HepG2 (cell line): ENCODE data around the gene SEPHS1. TPM values are rescaled to one million over a fixed set of nuclear protein-coding genes. Genes with fewer than 3 reads are reported as not detected.

Experiments used
- FOXA3 ChIP-seq: IDR thresholded peaks from 2 replicates; pipeline ENCODE4 v1.6.1; 2016; ENCODE audit warnings: missing genetic modification reagents, missing compliant biosample characterization
- HDAC6 ChIP-seq: fragments of 200-600 bp; sonication (generic); IDR thresholded peaks from 2 replicates; pipeline ENCODE4 v1.7.0; 2017; ENCODE audit warnings: mild to moderate bottlenecking, antibody characterized with exemption, low read length, low read depth
- HNRNPUL1 ChIP-seq: fragments of 200-400 bp; formaldehyde crosslinking; IDR thresholded peaks from 2 replicates; pipeline ENCODE4 v1.6.1; 2017; ENCODE audit warnings: low read depth, mild to moderate bottlenecking, low read length, moderate library complexity
- MATR3 ChIP-seq: sonication (generic); formaldehyde crosslinking; IDR thresholded peaks from 2 replicates; pipeline ENCODE4 v1.4.0; 2020; ENCODE audit warnings: missing genetic modification reagents
- MLX ChIP-seq: IDR thresholded peaks from 2 replicates; pipeline ENCODE4 v1.6.1; 2016
- ONECUT2 ChIP-seq: sonication (generic); formaldehyde crosslinking; IDR thresholded peaks from 2 replicates; pipeline ENCODE4 v1.4.0; 2020; ENCODE audit warnings: missing genetic modification reagents
- SAFB2 ChIP-seq: sonication (generic); formaldehyde crosslinking; IDR thresholded peaks from 2 replicates; pipeline ENCODE4 v1.5.1; 2020; ENCODE audit warnings: missing genetic modification reagents, low read depth, mild to moderate bottlenecking, borderline replicate concordance
- SIN3A ChIP-seq: IDR thresholded peaks from 2 replicates; pipeline ENCODE4 v1.6.1; 2011; ENCODE audit warnings: low read depth, mild to moderate bottlenecking, control low read depth, low read length, borderline replicate concordance
- ZBTB38 ChIP-seq: sonication (generic); formaldehyde crosslinking; IDR thresholded peaks from 2 replicates; pipeline ENCODE4 v1.5.1; 2020; ENCODE audit warnings: mild to moderate bottlenecking, missing genetic modification reagents
- ZBTB40 ChIP-seq, 2 experiments: fragments of 450-650 bp in 1 of 2; sonication (generic) in 1 of 2; formaldehyde crosslinking in 1 of 2; IDR thresholded peaks; 2 replicates each; pipeline versions ENCODE4 v1.6.1 to v1.8.0; 2016 to 2022; ENCODE audit warnings: antibody characterized with exemption in 1 of 2, mild to moderate bottlenecking in 1 of 2, missing genetic modification reagents in 1 of 2
- ZNF253 ChIP-seq: sonication (generic); formaldehyde crosslinking; IDR thresholded peaks from 2 replicates; pipeline ENCODE4 v1.8.0; 2022; ENCODE audit warnings: mild to moderate bottlenecking, missing genetic modification reagents, borderline replicate concordance
- ZNF292 ChIP-seq: sonication (generic); formaldehyde crosslinking; IDR thresholded peaks from 2 replicates; pipeline ENCODE4 v1.8.1; 2022; ENCODE audit warnings: mild to moderate bottlenecking, low read depth, missing genetic modification reagents, borderline replicate concordance
- ZNF33A ChIP-seq: sonication (generic); formaldehyde crosslinking; IDR thresholded peaks from 2 replicates; pipeline ENCODE4 v1.5.1; 2020; ENCODE audit warnings: missing genetic modification reagents, mild to moderate bottlenecking, moderate library complexity, borderline replicate concordance
- ZNF547 ChIP-seq: sonication (generic); formaldehyde crosslinking; IDR thresholded peaks from 2 replicates; pipeline ENCODE4 v1.5.1; 2020; ENCODE audit warnings: mild to moderate bottlenecking, missing genetic modification reagents
- ZNF570 ChIP-seq: sonication (generic); formaldehyde crosslinking; IDR thresholded peaks from 2 replicates; pipeline ENCODE4 v1.4.0; 2020; ENCODE audit warnings: mild to moderate bottlenecking, missing genetic modification reagents, borderline replicate concordance
- ZNF660 ChIP-seq: sonication (generic); formaldehyde crosslinking; IDR thresholded peaks from 2 replicates; pipeline ENCODE4 v1.5.1; 2020; ENCODE audit warnings: mild to moderate bottlenecking, low read depth, missing genetic modification reagents, borderline replicate concordance
- ZNF775 ChIP-seq: sonication (generic); formaldehyde crosslinking; IDR thresholded peaks from 2 replicates; pipeline ENCODE4 v1.4.0; 2020; ENCODE audit warnings: missing genetic modification reagents, mild to moderate bottlenecking, moderate library complexity, borderline replicate concordance
- polyA plus RNA-seq, 8 experiments: library from polyadenylated mRNA; depleted of rRNA in 3 of 8; stranded (reverse) in 7 of 8; unstranded in 1 of 8; fragments of >200 nt; fragmentation: Illumina TruSeq in 4 of 8; extraction: Trizol in 4 of 8; gene quantifications; 2 replicates each; pipeline versions ENCODE4 v1.2.1 to v1.2.3, GENCODE V29; 2011 to 2016; ENCODE audit warnings: low read depth in 4 of 8, missing spikeins in 1 of 8, mixed read lengths in 1 of 8; ENCODE audit not compliant: insufficient read depth in 1 of 8
- total RNA-seq, 5 experiments: library from RNA; depleted of rRNA; stranded (reverse); fragments of >200 nt; fragmentation: Illumina TruSeq; extraction: Trizol; gene quantifications; 2 replicates each; pipeline ENCODE4 v1.2.3, GENCODE V29; 2016; ENCODE audit warnings: low read depth in 1 of 5
- TF ChIP-seq, protein P1 (sequence below): sonication (generic); formaldehyde crosslinking; IDR thresholded peaks from 2 replicates; pipeline ENCODE4 v1.5.0; 2020; ENCODE audit warnings: missing genetic modification reagents, mild to moderate bottlenecking, borderline replicate concordance

Gene SEPHS1
- total and polyA plus RNA-seq, 2 of the 13 experiments (the other 11 are each of a cell fraction or from before 2014, with no cell fraction given), result 57.8 to 61.5 TPM

DNA sequence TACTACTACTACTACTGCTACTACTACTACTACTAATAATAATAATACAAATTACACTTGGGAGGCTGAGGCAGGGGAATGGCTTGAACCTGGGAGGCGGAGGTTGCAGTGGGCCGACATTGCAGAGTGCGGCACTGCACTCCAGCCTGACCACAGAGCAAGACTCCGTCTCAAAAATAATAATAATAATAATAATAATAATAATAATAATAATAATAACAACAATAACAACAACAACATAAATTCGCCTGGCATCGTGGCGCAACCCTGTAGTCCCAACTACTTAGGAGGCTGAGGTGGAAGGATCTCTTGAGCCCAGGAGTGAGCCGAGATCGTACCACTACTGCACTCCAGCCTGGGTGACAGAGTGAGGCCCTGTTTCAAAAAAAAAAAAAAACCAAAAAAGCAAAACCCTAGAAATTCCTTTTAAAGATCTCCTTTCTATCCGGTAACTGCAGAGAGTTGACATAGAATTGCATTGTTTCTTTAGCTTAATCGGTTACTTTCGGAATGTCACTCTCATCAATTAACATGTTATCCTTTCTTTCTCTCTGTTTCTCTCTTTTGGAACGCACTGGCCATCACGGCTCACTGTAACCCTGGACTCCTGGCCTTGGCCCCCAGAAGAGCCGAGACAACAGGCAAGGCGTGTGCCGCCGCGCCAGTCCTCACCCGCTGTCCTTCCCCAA lies 49.2 kb downstream of the SEPHS1 start (continued):
- TF ChIP-seq ZBTB40 (IDR thresholded peaks at IDR 0.05) (no peak), ZBTB40 (CRISPR knock-in tag; IDR thresholded peaks at IDR 0.05) (no peak), MATR3 (CRISPR knock-in tag) (no peak), ZNF775 (CRISPR knock-in tag) (no peak), FOXA3 (CRISPR knock-in tag) (peak; percentile 42; the same call in 1 of the 2 replicates), HNRNPUL1 (no peak), ONECUT2 (CRISPR knock-in tag) (no peak), ZNF547 (CRISPR knock-in tag) (no peak), HDAC6 (no peak), ZNF570 (CRISPR knock-in tag) (no peak), ZNF292 (CRISPR knock-in tag) (no peak), ZNF660 (no peak), SAFB2 (CRISPR knock-in tag) (no peak), SIN3A (no peak), MLX (CRISPR knock-in tag) (no peak), ZNF33A (CRISPR knock-in tag) (0 out of 2 replicates have a peak, but pooled peaks have one; percentile 34), ZNF253 (CRISPR knock-in tag) (no peak), ZBTB38 (CRISPR knock-in tag) (no peak; the same call in 1 of the 2 replicates)
- TF ChIP-seq, protein P1, sequence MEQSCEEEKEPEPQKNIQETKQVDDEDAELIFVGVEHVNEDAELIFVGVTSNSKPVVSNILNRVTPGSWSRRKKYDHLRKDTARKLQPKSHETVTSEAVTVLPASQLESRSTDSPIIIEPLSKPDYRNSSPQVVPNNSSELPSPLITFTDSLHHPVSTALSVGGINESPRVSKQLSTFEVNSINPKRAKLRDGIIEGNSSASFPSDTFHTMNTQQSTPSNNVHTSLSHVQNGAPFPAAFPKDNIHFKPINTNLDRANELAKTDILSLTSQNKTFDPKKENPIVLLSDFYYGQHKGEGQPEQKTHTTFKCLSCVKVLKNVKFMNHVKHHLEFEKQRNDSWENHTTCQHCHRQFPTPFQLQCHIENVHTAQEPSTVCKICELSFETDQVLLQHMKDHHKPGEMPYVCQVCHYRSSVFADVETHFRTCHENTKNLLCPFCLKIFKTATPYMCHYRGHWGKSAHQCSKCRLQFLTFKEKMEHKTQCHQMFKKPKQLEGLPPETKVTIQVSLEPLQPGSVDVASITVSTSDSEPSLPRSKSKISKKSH (CRISPR knock-in tag), result no peak
